ENCODE data around the gene STX18. TPM values are rescaled to one million over a fixed set of nuclear protein-coding genes. Genes with fewer than 3 reads are reported as not detected.
"Not testable (repeated sequence)": the region's sequence is repeated elsewhere in the genome, so short reads cannot be mapped to it uniquely, and the experiment has no call there.

STX18 gene
- total RNA-seq, 2 donors from 2014 or later = 13.3 to 26.6 TPM

DNA sequence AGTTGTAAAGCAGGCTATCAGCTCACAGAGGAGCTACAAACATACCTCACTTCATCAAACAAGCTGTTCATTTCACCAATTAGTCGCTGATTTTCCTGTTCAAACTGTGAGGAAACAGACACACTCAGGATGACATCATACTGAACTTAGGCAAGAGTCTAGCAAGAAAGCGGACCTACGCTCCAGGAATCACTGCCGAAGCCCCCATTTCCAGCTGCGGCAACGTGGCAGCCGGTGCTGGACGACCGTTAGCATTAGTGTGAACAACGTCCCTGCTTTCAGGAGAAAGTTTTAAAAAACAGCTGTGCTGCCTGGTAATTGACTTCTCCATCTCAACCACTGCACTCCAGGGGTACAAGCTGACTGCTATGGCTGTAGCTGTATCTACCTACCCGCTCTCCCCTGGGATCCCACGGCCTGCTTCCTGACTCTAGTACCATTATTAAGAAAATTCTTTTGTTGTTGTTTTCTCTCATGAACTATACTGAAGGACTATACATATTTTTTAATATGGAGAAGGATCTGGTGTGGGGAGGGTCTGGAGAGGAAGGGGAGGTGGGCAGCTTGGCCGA lies 116.6 kb downstream of the STX18 start:
- H3K27ac Mint-ChIP-seq = no peak overlapping the region
- DNase-seq (ENCODE audit: low spot score in 2 of 2) (no peak), ATAC-seq (no peak)
- no peaks in the 10 kb centered on the region for H3K9me3 Mint-ChIP-seq
- H3K36me3 Mint-ChIP-seq = peaks cover 4% of the 10 kb centered on the region in 2 donors

DNA sequence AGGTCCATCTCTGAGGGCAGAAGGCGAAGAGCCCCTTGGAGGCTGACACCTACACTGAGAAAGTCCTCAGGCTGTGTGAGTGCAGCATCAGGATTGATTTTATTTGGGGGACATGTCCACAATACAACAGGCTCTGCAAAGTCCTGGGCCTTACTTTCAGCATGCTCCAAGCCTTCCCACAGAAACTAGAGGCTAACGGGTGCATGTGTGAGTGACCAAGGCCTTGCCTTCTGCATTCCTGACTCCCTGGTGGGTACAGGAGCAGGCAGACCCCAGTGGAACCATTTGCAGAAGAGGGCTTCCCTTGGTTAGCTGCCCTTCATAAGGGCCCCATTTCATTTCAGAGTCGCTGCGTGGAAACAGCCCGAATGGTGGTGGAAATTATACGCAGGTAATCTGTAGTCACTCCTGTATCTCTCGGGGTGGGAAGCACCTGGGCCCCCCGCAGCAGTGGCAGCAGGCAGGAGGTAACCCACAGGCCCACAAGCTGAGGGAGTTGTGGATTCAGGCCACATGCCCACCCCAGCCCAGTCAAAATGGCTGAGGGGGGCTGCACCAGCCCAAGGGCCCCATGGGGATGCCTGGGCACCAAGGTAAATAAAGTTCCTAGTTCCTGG lies 117.2 kb downstream of the STX18 start:
- ATAC-seq = no peak
- DNase-seq (ENCODE audit: low spot score in 2 of 2) = no peak
- H3K36me3 Mint-ChIP-seq = peaks cover 4% of the 10 kb centered on the region in 2 donors
- H3K9me3 Mint-ChIP-seq = no peaks in the 10 kb centered on the region
- H3K27ac Mint-ChIP-seq = peak overlapping the region; percentile 33 to 82

- Mint-ChIP-seq H3K36me3 (peaks cover 4% of the 10 kb centered on the region in 2 donors), H3K27ac (peak overlapping the region; percentile 33 to 82), H3K9me3 (no peaks in the 10 kb centered on the region)
- ATAC-seq (no peak), DNase-seq (ENCODE audit: low spot score in 2 of 2) (no peak)
Measured at GRCh38 chr4:4423706-4424498, 117.9 kb downstream of the STX18 start.

GRCh38 chr4:4422856-4423499 lies 118.9 kb downstream of the STX18 start:
- Mint-ChIP-seq H3K9me3 (no peaks in the 10 kb centered on the region), H3K36me3 (peaks cover 4 to 8% of the 10 kb centered on the region in 2 donors), H3K27ac (peak overlapping the region; percentile 33 to 50)
- no peak for DNase-seq (ENCODE audit: low spot score in 2 of 2)
- no peak for ATAC-seq

DNA sequence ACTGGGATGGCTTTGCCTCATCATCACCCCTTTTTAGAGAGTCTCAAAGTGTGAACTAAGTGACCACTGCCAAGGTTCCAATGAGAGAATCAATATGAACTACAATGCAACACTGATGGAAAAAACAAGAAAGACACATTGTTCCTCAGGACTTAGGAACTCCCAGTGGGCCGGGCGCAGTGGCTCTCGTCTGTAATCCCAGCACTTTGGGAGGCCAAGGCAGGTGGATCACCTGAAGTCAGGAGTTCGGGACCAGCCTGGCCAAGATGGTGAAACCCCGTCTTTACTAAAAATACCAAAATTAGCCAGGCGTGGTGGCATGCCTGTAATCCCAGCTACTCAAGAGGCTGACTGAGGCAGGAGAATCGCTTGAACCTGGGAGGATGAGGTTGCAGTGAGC lies 119.7 kb downstream of the STX18 start:
- H3K9me3 Mint-ChIP-seq; ATAC-seq; DNase-seq (ENCODE audit: low spot score in 2 of 2); H3K36me3 Mint-ChIP-seq: not testable (repeated sequence)
- H3K27ac Mint-ChIP-seq = peak overlapping the region in 1 of 2 donors; percentile 50

GRCh38 chr4:4421356-4421755 lies 120.5 kb downstream of the STX18 start:
- Mint-ChIP-seq H3K36me3 (peaks cover 11 to 13% of the 10 kb centered on the region in 2 donors), H3K27ac (peak overlapping the region in 1 of 2 donors; percentile 87), H3K9me3 (peaks cover 0 to 5% of the 10 kb centered on the region in 2 donors)
- ATAC-seq (no peak), DNase-seq (ENCODE audit: low spot score in 2 of 2) (no peak)

DNA sequence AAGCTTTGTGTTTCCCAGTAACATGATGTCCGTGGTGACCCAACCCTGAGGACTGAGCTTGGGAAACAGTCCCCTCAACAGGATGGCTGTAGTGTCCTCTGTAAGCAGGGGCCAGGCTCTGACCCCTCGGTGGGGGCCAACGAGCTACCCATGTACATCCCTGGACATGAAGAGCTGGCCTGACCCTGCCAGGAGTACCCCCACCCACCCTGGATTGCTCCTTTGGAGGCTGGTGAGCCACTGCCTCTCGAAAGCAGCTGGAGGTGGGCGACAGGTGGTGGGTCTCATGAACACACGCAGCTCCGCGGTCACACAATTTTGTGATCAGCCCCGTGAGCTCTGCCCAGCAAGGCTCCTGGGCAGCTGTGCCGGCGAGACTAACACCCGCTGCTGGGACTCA lies 121.4 kb downstream of the STX18 start:
- no peak for DNase-seq (ENCODE audit: low spot score in 2 of 2)
- ATAC-seq = no peak
- H3K27ac Mint-ChIP-seq = no peak overlapping the region
- peaks cover 0 to 5% of the 10 kb centered on the region in 2 donors for H3K9me3 Mint-ChIP-seq
- H3K36me3 Mint-ChIP-seq = peaks cover 11 to 18% of the 10 kb centered on the region in 2 donors

DNA sequence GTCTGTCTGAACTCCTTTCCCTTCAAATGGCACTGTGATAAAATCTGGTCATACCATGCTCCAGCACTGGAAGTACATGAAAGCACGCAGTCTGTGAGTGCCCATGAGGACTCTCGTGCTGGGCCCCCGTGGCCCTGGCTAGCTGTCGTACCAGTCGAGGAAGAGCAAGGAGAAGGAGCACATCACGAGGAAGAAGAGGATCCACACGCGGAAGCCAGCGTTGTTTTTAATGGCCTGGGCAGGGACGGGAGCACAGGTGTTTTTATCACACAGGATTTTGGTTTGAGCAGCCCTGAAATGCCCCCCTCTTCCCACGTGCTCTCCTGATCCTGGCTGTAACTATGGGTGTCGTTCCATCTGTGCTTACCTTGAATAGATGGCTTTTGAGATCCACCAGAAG lies 122.0 kb downstream of the STX18 start:
- DNase-seq (ENCODE audit: low spot score in 2 of 2) (no peak), ATAC-seq (no peak)
- Mint-ChIP-seq H3K27ac (peak overlapping the region; percentile 32 to 77), H3K36me3 (peaks cover 11 to 18% of the 10 kb centered on the region in 2 donors), H3K9me3 (peaks cover 0 to 5% of the 10 kb centered on the region in 2 donors)

GRCh38 chr4:4418676-4419390 lies 123.0 kb downstream of the STX18 start:
- ATAC-seq (peak; percentile 61), DNase-seq (ENCODE audit: low spot score in 2 of 2) (peak in 1 of 2 donors; percentile 51)
- H3K9me3 Mint-ChIP-seq = peaks cover 0 to 5% of the 10 kb centered on the region in 2 donors
- peak overlapping the region; percentile 32 to 50 for H3K27ac Mint-ChIP-seq
- H3K36me3 Mint-ChIP-seq = peaks cover 11 to 18% of the 10 kb centered on the region in 2 donors

DNA sequence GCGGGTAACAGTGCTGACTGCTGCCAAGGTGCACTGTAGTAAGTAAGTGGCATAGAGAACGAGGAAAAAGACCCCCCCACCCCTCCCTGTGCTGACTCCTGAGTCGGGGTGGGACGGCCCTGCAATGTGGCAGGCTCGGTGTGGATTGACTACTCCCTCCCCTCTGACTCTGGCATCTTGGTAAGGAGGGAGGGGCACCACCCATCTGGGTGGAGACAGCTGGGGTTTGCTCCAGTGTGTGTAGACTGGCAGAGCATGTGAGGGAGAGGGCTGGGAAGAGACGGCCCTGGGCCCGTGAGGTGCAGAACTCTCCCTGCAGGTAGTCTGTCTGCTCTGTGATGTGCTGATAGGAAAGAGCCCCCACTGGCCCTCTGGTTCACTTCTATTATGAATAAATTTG lies 124.0 kb downstream of the STX18 start:
- Mint-ChIP-seq H3K36me3 (peaks cover 11 to 18% of the 10 kb centered on the region in 2 donors), H3K27ac (peak overlapping the region in 1 of 2 donors; percentile 50), H3K9me3 (peaks cover 0 to 5% of the 10 kb centered on the region in 2 donors)
- DNase-seq (ENCODE audit: low spot score in 2 of 2) = peak in 1 of 2 donors; percentile 30
- peak in 1 of 2 donors; percentile 32 for ATAC-seq

GRCh38 chr4:4416981-4417380 lies 124.9 kb downstream of the STX18 start:
- peaks cover 11 to 18% of the 10 kb centered on the region in 2 donors for H3K36me3 Mint-ChIP-seq
- ATAC-seq (no peak), DNase-seq (ENCODE audit: low spot score in 2 of 2) (peak in 1 of 2 donors; percentile 30)
- H3K27ac Mint-ChIP-seq = no peak overlapping the region
- peaks cover 0 to 5% of the 10 kb centered on the region in 2 donors for H3K9me3 Mint-ChIP-seq

GRCh38 chr4:4415806-4416805 lies 125.7 kb downstream of the STX18 start:
- Mint-ChIP-seq H3K9me3 (peaks cover 0 to 5% of the 10 kb centered on the region in 2 donors), H3K27ac (peak overlapping the region in 1 of 2 donors; percentile 36), H3K36me3 (peaks cover 11 to 18% of the 10 kb centered on the region in 2 donors)
- DNase-seq (ENCODE audit: low spot score in 2 of 2) (peak in 1 of 2 donors; percentile 16), ATAC-seq (no peak)

DNA sequence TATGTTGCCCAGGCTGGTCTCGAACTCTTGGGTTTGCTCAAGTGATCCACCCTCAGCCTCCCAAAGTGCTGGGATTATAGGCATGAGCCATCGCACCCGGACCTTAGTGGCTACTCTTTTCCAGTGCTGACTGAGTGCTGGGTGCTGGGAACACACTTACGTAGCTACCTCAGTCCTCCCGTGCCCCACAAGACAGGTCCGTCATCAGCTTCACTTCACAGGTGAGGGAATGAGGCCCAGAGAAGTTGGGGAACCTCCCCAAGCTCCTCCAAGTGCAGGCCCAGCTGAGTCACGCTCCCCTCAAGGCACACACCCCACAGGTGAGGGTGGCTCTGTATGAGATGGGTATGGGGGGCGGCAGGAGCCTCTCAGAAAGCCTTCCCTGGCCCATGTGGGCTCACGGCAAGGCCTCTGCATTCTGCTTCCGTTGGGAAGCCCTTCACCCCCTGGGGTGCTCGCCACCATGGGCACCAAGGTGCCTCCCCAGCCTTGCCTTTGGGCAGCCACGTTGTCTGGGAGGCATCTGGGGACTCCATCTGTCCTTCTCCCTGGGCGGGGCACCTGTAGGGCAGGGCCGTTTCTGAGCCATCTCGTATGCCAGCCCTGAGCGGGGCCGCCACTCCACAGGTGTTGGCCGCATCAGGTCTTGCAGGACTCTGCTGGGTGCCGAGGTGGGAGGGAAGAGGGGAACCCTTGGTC lies 126.6 kb downstream of the STX18 start:
- DNase-seq (ENCODE audit: low spot score in 2 of 2) = no peak
- H3K36me3 Mint-ChIP-seq = peaks cover 7 to 14% of the 10 kb centered on the region in 2 donors
- ATAC-seq = no peak
- no peak overlapping the region for H3K27ac Mint-ChIP-seq
- peaks cover 0 to 5% of the 10 kb centered on the region in 2 donors for H3K9me3 Mint-ChIP-seq

GRCh38 chr4:4413806-4414205 lies 128.0 kb downstream of the STX18 start:
- peaks cover 7 to 14% of the 10 kb centered on the region in 2 donors for H3K36me3 Mint-ChIP-seq
- ATAC-seq = no peak
- H3K27ac Mint-ChIP-seq = peak overlapping the region in 1 of 2 donors; percentile 11
- no peak for DNase-seq (ENCODE audit: low spot score in 2 of 2)
- H3K9me3 Mint-ChIP-seq = peaks cover 0 to 5% of the 10 kb centered on the region in 2 donors

GRCh38 chr4:4413373-4413725 lies 128.5 kb downstream of the STX18 start:
- DNase-seq (ENCODE audit: low spot score in 2 of 2) (no peak), ATAC-seq (no peak)
- Mint-ChIP-seq H3K36me3 (peaks cover 7 to 9% of the 10 kb centered on the region in 2 donors), H3K9me3 (peaks cover 0 to 5% of the 10 kb centered on the region in 2 donors), H3K27ac (peak overlapping the region; percentile 8 to 19)
